IPS-18c (cell line): ENCODE measurements around the gene FMNL2.

ENCODE experiments used
- H3K4me3 ChIP-seq: 2 replicates; pipeline ENCODE4 v1.7.0; 2013; ENCODE audit warnings: low read depth, mild to moderate bottlenecking, low read length, moderate library complexity; ENCODE audit not compliant: insufficient read depth
- H3K9me3 ChIP-seq: one replicate; pipeline ENCODE4 v1.6.1; 2013; ENCODE audit warnings: mild to moderate bottlenecking, low read length, moderate library complexity; ENCODE audit not compliant: control insufficient read depth, insufficient read depth

Gene FMNL2

GRCh38 chr2:152602750-152603149 lies 267.8 kb downstream of the FMNL2 start:
- no peak overlapping the region for H3K4me3 ChIP-seq

GRCh38 chr2:152603166-152603565 lies 268.2 kb downstream of the FMNL2 start:
- Histone ChIP-seq H3K9me3 (no peaks in the 10 kb centered on the region), H3K4me3 (no peak overlapping the region)

More at GRCh38 chr2:152602750-152603149, 267.8 kb downstream of the FMNL2 start:
- H3K9me3 ChIP-seq, result no peaks in the 10 kb centered on the region

- no peak overlapping the region for H3K4me3 ChIP-seq
These were observed 271.1 kb downstream of the FMNL2 start for GRCh38 chr2:152606081-152606480.

GRCh38 chr2:152606941-152607340 lies 272.0 kb downstream of the FMNL2 start:
- H3K4me3 ChIP-seq, result no peak overlapping the region
- H3K9me3 ChIP-seq, result no peaks in the 10 kb centered on the region

More at GRCh38 chr2:152606081-152606480, 271.1 kb downstream of the FMNL2 start:
- H3K9me3 ChIP-seq, result no peaks in the 10 kb centered on the region

GRCh38 chr2:152607793-152608300 lies 272.9 kb downstream of the FMNL2 start:
- H3K4me3 ChIP-seq, result no peak overlapping the region
- H3K9me3 ChIP-seq, result no peaks in the 10 kb centered on the region

- Histone ChIP-seq H3K9me3 (no peaks in the 10 kb centered on the region), H3K4me3 (no peak overlapping the region)
These were observed 274.2 kb downstream of the FMNL2 start for GRCh38 chr2:152609154-152609553.

GRCh38 chr2:152609699-152610098 lies 274.7 kb downstream of the FMNL2 start:
- H3K9me3 ChIP-seq, result no peaks in the 10 kb centered on the region
- no peak overlapping the region for H3K4me3 ChIP-seq

GRCh38 chr2:152611458-152612231 lies 276.7 kb downstream of the FMNL2 start:
- no peak overlapping the region for H3K4me3 ChIP-seq
- H3K9me3 ChIP-seq, result no peaks in the 10 kb centered on the region

GRCh38 chr2:152613235-152613634 lies 278.3 kb downstream of the FMNL2 start:
- H3K9me3 ChIP-seq, result no peaks in the 10 kb centered on the region
- no peak overlapping the region for H3K4me3 ChIP-seq

- Histone ChIP-seq H3K4me3 (no peak overlapping the region), H3K9me3 (no peaks in the 10 kb centered on the region)
These were observed 280.2 kb downstream of the FMNL2 start for GRCh38 chr2:152615177-152615576.

- no peaks in the 10 kb centered on the region for H3K9me3 ChIP-seq
- H3K4me3 ChIP-seq, result no peak overlapping the region
These were observed 282.6 kb downstream of the FMNL2 start for GRCh38 chr2:152617456-152618192.

- Histone ChIP-seq H3K4me3 (no peak overlapping the region), H3K9me3 (no peaks in the 10 kb centered on the region)
These were observed 283.2 kb downstream of the FMNL2 start for GRCh38 chr2:152618193-152618564.

GRCh38 chr2:152620208-152620607 lies 285.2 kb downstream of the FMNL2 start:
- H3K9me3 ChIP-seq, result no peaks in the 10 kb centered on the region
- H3K4me3 ChIP-seq, result no peak overlapping the region

- no peaks in the 10 kb centered on the region for H3K9me3 ChIP-seq
- H3K4me3 ChIP-seq, result no peak overlapping the region
These were observed 286.0 kb downstream of the FMNL2 start for GRCh38 chr2:152620985-152621384.

GRCh38 chr2:152622219-152622618 lies 287.2 kb downstream of the FMNL2 start:
- H3K9me3 ChIP-seq, result no peaks in the 10 kb centered on the region
- no peak overlapping the region for H3K4me3 ChIP-seq

GRCh38 chr2:152623076-152623740 lies 288.2 kb downstream of the FMNL2 start:
- Histone ChIP-seq H3K9me3 (no peaks in the 10 kb centered on the region), H3K4me3 (no peak overlapping the region)

GRCh38 chr2:152623775-152624174 lies 288.8 kb downstream of the FMNL2 start:
- Histone ChIP-seq H3K9me3 (no peaks in the 10 kb centered on the region), H3K4me3 (no peak overlapping the region)

- Histone ChIP-seq H3K9me3 (no peaks in the 10 kb centered on the region), H3K4me3 (no peak overlapping the region)
These were observed 289.8 kb downstream of the FMNL2 start for GRCh38 chr2:152624805-152625204.
